Endothelial cell (in vitro differentiated cells): ENCODE measurements around the gene KRTAP12-1. TPM values are rescaled to one million over a fixed set of nuclear protein-coding genes. Genes with fewer than 3 reads are reported as not detected.

Source experiments
- DNase-seq: peaks from one replicate; pipeline ENCODE4 v3.0.0; 2021; ENCODE audit warnings: low spot score
- H3K27ac Mint-ChIP-seq: one replicate; pipeline ENCODE4 v1.8.0; 2021; ENCODE audit warnings: mixed read lengths, inconsistent platforms; ENCODE audit not compliant: unreplicated experiment
- H3K27me3 Mint-ChIP-seq: one replicate; pipeline ENCODE4 v1.8.0; 2021; ENCODE audit warnings: mild to moderate bottlenecking, moderate library complexity, mixed read lengths, inconsistent platforms; ENCODE audit not compliant: unreplicated experiment
- H3K36me3 Mint-ChIP-seq: one replicate; pipeline ENCODE4 v1.8.0; 2021; ENCODE audit warnings: mild to moderate bottlenecking, low read depth, mixed read lengths, inconsistent platforms; ENCODE audit not compliant: unreplicated experiment
- H3K4me1 Mint-ChIP-seq: one replicate; pipeline ENCODE4 v1.8.0; 2021; ENCODE audit warnings: mild to moderate bottlenecking, mixed read lengths, inconsistent platforms; ENCODE audit not compliant: unreplicated experiment
- H3K4me3 Mint-ChIP-seq: one replicate; pipeline ENCODE4 v1.8.0; 2021; ENCODE audit warnings: mild to moderate bottlenecking, mixed read lengths, inconsistent platforms; ENCODE audit not compliant: unreplicated experiment
- H3K9me3 Mint-ChIP-seq: one replicate; pipeline ENCODE4 v1.8.0; 2021; ENCODE audit warnings: mixed read lengths, inconsistent platforms; ENCODE audit not compliant: unreplicated experiment
- total RNA-seq: library from RNA; stranded (reverse); fragmentation: NEBNext Ultra II Directional; extraction: Animal tissue kit (Norgen Biotek cat#: 25700); gene quantifications from one replicate; pipeline ENCODE4 v1.2.1, GENCODE V29; 2021; ENCODE audit not compliant: unreplicated experiment
- TF ChIP-seq, protein P1 (sequence below): fragments of 200-600 bp; sonication (generic); IDR thresholded peaks from one replicate; pipeline ENCODE4 v1.5.0; 2021; ENCODE audit warnings: antibody characterized with exemption; ENCODE audit not compliant: unreplicated experiment

Gene KRTAP12-1
- total RNA-seq, 1 donor from 2014 or later = not detected

DNA sequence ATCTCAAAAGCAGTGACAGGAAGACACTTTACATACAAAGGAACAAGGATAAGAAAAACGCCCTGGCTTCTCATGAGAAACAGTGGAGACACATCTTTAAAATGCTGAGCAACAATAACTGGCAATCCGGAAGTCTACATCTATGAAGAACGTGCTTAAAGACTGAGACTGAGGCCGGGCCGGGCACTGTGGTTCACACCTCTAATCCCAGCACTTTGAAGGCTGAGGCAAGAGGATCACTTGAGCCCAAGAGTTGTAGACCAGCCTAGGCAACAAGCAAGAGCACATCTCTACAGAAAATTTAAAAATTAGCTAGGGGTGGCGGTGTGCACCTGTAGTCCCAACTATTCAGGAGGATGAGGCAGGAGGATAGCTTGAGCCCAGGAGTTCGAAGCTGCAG is 2.1 kb upstream of the KRTAP12-1 start:
- Mint-ChIP-seq H3K4me1 (peaks cover 5% of the 10 kb centered on the region), H3K4me3 (no peak overlapping the region), H3K9me3 (no peaks in the 10 kb centered on the region), H3K27me3 (peaks cover 11% of the 10 kb centered on the region), H3K27ac (peak overlapping the region; percentile 1), H3K36me3 (no peaks in the 10 kb centered on the region)
- DNase-seq = no peak
- TF ChIP-seq, protein P1, sequence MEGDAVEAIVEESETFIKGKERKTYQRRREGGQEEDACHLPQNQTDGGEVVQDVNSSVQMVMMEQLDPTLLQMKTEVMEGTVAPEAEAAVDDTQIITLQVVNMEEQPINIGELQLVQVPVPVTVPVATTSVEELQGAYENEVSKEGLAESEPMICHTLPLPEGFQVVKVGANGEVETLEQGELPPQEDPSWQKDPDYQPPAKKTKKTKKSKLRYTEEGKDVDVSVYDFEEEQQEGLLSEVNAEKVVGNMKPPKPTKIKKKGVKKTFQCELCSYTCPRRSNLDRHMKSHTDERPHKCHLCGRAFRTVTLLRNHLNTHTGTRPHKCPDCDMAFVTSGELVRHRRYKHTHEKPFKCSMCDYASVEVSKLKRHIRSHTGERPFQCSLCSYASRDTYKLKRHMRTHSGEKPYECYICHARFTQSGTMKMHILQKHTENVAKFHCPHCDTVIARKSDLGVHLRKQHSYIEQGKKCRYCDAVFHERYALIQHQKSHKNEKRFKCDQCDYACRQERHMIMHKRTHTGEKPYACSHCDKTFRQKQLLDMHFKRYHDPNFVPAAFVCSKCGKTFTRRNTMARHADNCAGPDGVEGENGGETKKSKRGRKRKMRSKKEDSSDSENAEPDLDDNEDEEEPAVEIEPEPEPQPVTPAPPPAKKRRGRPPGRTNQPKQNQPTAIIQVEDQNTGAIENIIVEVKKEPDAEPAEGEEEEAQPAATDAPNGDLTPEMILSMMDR = no peak

DNA sequence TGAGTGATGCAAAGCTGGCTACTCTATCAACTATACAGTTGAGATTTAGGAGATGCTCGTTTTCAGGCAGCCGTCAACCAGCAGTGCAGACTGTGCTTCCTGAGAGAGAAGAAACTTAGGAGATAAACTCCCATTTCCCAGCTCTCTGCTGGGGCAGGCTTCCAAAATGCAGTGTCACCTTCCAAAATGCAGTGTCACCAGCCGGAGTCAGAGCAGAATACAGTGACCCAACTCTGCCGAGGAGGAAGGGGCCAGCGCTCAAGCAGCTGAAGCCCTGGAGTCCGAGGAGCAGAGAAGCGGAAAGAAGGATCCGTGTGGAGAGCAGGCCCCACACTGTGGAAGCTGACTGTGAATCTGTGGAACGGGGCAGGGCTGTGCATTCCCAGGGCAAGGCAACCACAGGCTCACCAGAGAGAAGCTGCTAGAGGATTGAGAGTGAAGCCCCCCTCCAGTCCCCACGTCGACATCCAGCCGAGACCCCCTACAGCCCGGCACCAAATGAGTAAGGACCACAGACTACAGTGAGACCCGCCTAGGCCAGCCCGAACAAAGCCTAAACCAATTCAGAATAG is 703 bp upstream of the KRTAP12-1 start:
- H3K4me3 Mint-ChIP-seq = no peak overlapping the region

GRCh38 chr21:44681152-44681551 is 811 bp downstream of the KRTAP12-1 start:
- Mint-ChIP-seq H3K9me3 (no peaks in the 10 kb centered on the region), H3K27ac (no peak overlapping the region), H3K36me3 (no peaks in the 10 kb centered on the region), H3K4me3 (no peak overlapping the region), H3K27me3 (peaks cover 2% of the 10 kb centered on the region), H3K4me1 (no peaks in the 10 kb centered on the region)
- no peak for DNase-seq
- TF ChIP-seq, protein P1 = no peak

More for the DNA sequence above, 703 bp upstream of the KRTAP12-1 start:
- Mint-ChIP-seq H3K27me3 (peaks cover 8% of the 10 kb centered on the region), H3K36me3 (no peaks in the 10 kb centered on the region), H3K27ac (no peak overlapping the region), H3K4me1 (peaks cover 5% of the 10 kb centered on the region), H3K9me3 (no peaks in the 10 kb centered on the region)
- TF ChIP-seq, protein P1 = no peak
- DNase-seq = no peak

GRCh38 chr21:44677881-44678280 is 4.1 kb downstream of the KRTAP12-1 start:
- no peak for DNase-seq
- peaks cover 4% of the 10 kb centered on the region for H3K27me3 Mint-ChIP-seq
- no peak overlapping the region for H3K27ac Mint-ChIP-seq
- H3K9me3 Mint-ChIP-seq = no peaks in the 10 kb centered on the region
- no peak overlapping the region for H3K4me3 Mint-ChIP-seq
- H3K4me1 Mint-ChIP-seq = no peaks in the 10 kb centered on the region
- TF ChIP-seq, protein P1 = no peak
- H3K36me3 Mint-ChIP-seq = no peaks in the 10 kb centered on the region

DNA sequence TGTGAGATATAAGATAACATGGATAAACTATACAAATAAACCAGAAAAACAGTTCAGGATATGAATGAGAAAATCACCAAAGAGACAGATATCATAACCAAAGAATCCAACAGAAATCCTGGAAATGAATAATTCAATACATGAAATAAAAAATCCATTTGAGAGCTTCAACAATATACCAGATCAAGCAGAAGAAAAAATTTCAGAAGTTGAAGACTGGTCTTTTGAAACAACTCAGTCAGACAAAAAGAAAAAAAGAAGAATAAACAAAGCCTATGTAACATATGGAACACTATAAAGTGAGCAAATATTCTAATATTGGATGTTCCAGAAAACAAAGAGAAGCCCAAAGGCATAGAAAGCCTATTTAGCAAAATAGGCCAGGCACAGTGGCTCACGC is 10.1 kb downstream of the KRTAP12-1 start:
- Mint-ChIP-seq H3K9me3 (peaks cover 10% of the 10 kb centered on the region), H3K27ac (no peak overlapping the region), H3K36me3 (peaks cover 8% of the 10 kb centered on the region), H3K27me3 (peaks cover 4% of the 10 kb centered on the region), H3K4me1 (no peaks in the 10 kb centered on the region), H3K4me3 (no peak overlapping the region)
- DNase-seq = no peak
- TF ChIP-seq, protein P1 = no peak
